Stimulated activated effector memory CD8-positive, alpha-beta T cell treated with anti-CD3 and anti-CD28 coated beads, Interleukin-12 subunit alpha, Interleukin-12 subunit beta, amount 100 ng/mL, for 72 hours (primary cell): ENCODE measurements around the gene ST14.

Experiments
- ATAC-seq: fragments of 150-1000 bp; cut with Tn5 transposase; 2 replicates; pipeline ENCODE4 v1.10.0; 2021
- DNase-seq, 2 donors: peaks; one replicate each; pipeline ENCODE4 v3.0.0; 2021 to 2022; ENCODE audit warnings: low spot score in 2 of 2
- H3K27ac Mint-ChIP-seq: one replicate; pipeline ENCODE4 v1.8.0; 2022; ENCODE audit warnings: mild to moderate bottlenecking, mixed read lengths
- H3K36me3 Mint-ChIP-seq: one replicate; pipeline ENCODE4 v1.8.0; 2022; ENCODE audit warnings: mild to moderate bottlenecking, mixed read lengths
- H3K4me1 Mint-ChIP-seq: one replicate; pipeline ENCODE4 v1.8.0; 2022; ENCODE audit warnings: mixed read lengths
- H3K4me3 Mint-ChIP-seq: one replicate; pipeline ENCODE4 v1.8.0; 2022; ENCODE audit warnings: mild to moderate bottlenecking, mixed read lengths
- H3K9me3 Mint-ChIP-seq: one replicate; pipeline ENCODE4 v1.8.0; 2022; ENCODE audit warnings: mixed read lengths

The ST14 gene

GRCh38 chr11:130148796-130149326, 10.7 kb upstream of the ST14 start:
- ATAC-seq = no peak
- Mint-ChIP-seq H3K27ac (no peak overlapping the region), H3K9me3 (no peaks in the 10 kb centered on the region), H3K36me3 (no peaks in the 10 kb centered on the region), H3K4me1 (peaks cover 12% of the 10 kb centered on the region), H3K4me3 (no peak overlapping the region)
- DNase-seq = no peak

GRCh38 chr11:130150790-130151189, 8.8 kb upstream of the ST14 start:
- no peak overlapping the region for H3K27ac Mint-ChIP-seq
- H3K4me3 Mint-ChIP-seq = no peak overlapping the region
- H3K4me1 Mint-ChIP-seq = peaks cover 12% of the 10 kb centered on the region

GRCh38 chr11:130151196-130151595, 8.4 kb upstream of the ST14 start:
- Mint-ChIP-seq H3K4me1 (peaks cover 9% of the 10 kb centered on the region), H3K4me3 (no peak overlapping the region), H3K27ac (no peak overlapping the region)

More at GRCh38 chr11:130150790-130151189, 8.8 kb upstream of the ST14 start:
- ATAC-seq = no peak
- no peak for DNase-seq
- no peaks in the 10 kb centered on the region for H3K9me3 Mint-ChIP-seq
- no peaks in the 10 kb centered on the region for H3K36me3 Mint-ChIP-seq

GRCh38 chr11:130156108-130157022, 3.2 kb upstream of the ST14 start:
- no peaks in the 10 kb centered on the region for H3K9me3 Mint-ChIP-seq
- H3K4me1 Mint-ChIP-seq = peaks cover 20% of the 10 kb centered on the region
- ATAC-seq (no peak), DNase-seq (no peak)
- H3K36me3 Mint-ChIP-seq = no peaks in the 10 kb centered on the region
- no peak overlapping the region for H3K4me3 Mint-ChIP-seq
- H3K27ac Mint-ChIP-seq = no peak overlapping the region

More at GRCh38 chr11:130151196-130151595, 8.4 kb upstream of the ST14 start:
- no peak for ATAC-seq
- H3K9me3 Mint-ChIP-seq = no peaks in the 10 kb centered on the region
- DNase-seq = no peak
- H3K36me3 Mint-ChIP-seq = no peaks in the 10 kb centered on the region

- ATAC-seq (no peak), DNase-seq (no peak)
- peaks cover 24% of the 10 kb centered on the region for H3K4me1 Mint-ChIP-seq
- no peak overlapping the region for H3K4me3 Mint-ChIP-seq
- H3K9me3 Mint-ChIP-seq = no peaks in the 10 kb centered on the region
- H3K27ac Mint-ChIP-seq = no peak overlapping the region
- no peaks in the 10 kb centered on the region for H3K36me3 Mint-ChIP-seq
These were observed 2.5 kb upstream of the ST14 start for GRCh38 chr11:130157101-130157500.

GRCh38 chr11:130157840-130158239, 1.7 kb upstream of the ST14 start:
- no peak for ATAC-seq
- Mint-ChIP-seq H3K9me3 (no peaks in the 10 kb centered on the region), H3K36me3 (no peaks in the 10 kb centered on the region), H3K4me1 (peaks cover 24% of the 10 kb centered on the region), H3K27ac (no peak overlapping the region), H3K4me3 (no peak overlapping the region)
- no peak for DNase-seq

GRCh38 chr11:130159139-130159538, 443 bp upstream of the ST14 start:
- H3K27ac Mint-ChIP-seq = no peak overlapping the region
- H3K4me3 Mint-ChIP-seq = peak overlapping the region; percentile 49
- no peaks in the 10 kb centered on the region for H3K9me3 Mint-ChIP-seq
- no peaks in the 10 kb centered on the region for H3K36me3 Mint-ChIP-seq
- no peak for ATAC-seq
- H3K4me1 Mint-ChIP-seq = peaks cover 24% of the 10 kb centered on the region
- no peak for DNase-seq

- peaks cover 24% of the 10 kb centered on the region for H3K4me1 Mint-ChIP-seq
- no peak overlapping the region for H3K27ac Mint-ChIP-seq
- H3K9me3 Mint-ChIP-seq = no peaks in the 10 kb centered on the region
- DNase-seq (no peak), ATAC-seq (no peak)
- peak overlapping the region; percentile 33 for H3K4me3 Mint-ChIP-seq
- H3K36me3 Mint-ChIP-seq = no peaks in the 10 kb centered on the region
These were observed 1.0 kb downstream of the ST14 start for GRCh38 chr11:130160498-130161155.

- no peak for ATAC-seq
- Mint-ChIP-seq H3K27ac (no peak overlapping the region), H3K4me3 (no peak overlapping the region), H3K4me1 (peaks cover 21% of the 10 kb centered on the region), H3K36me3 (no peaks in the 10 kb centered on the region), H3K9me3 (no peaks in the 10 kb centered on the region)
- DNase-seq = no peak
These were observed 2.0 kb downstream of the ST14 start for GRCh38 chr11:130161441-130162145.

GRCh38 chr11:130162733-130163132, 3.2 kb downstream of the ST14 start:
- Mint-ChIP-seq H3K9me3 (no peaks in the 10 kb centered on the region), H3K4me1 (peaks cover 20% of the 10 kb centered on the region), H3K27ac (no peak overlapping the region), H3K36me3 (no peaks in the 10 kb centered on the region), H3K4me3 (no peak overlapping the region)
- DNase-seq (no peak), ATAC-seq (peak; percentile 58)

GRCh38 chr11:130163346-130164220, 4.0 kb downstream of the ST14 start:
- DNase-seq (no peak), ATAC-seq (no peak)
- Mint-ChIP-seq H3K4me1 (peaks cover 18% of the 10 kb centered on the region), H3K36me3 (no peaks in the 10 kb centered on the region), H3K9me3 (no peaks in the 10 kb centered on the region), H3K27ac (no peak overlapping the region), H3K4me3 (no peak overlapping the region)

GRCh38 chr11:130164221-130164570, 4.6 kb downstream of the ST14 start:
- Mint-ChIP-seq H3K4me3 (no peak overlapping the region), H3K4me1 (peaks cover 11% of the 10 kb centered on the region), H3K9me3 (no peaks in the 10 kb centered on the region), H3K36me3 (no peaks in the 10 kb centered on the region), H3K27ac (no peak overlapping the region)
- ATAC-seq (no peak), DNase-seq (no peak)

GRCh38 chr11:130165601-130166456, 6.2 kb downstream of the ST14 start:
- no peak for ATAC-seq
- no peak overlapping the region for H3K4me3 Mint-ChIP-seq
- H3K27ac Mint-ChIP-seq = no peak overlapping the region
- no peaks in the 10 kb centered on the region for H3K36me3 Mint-ChIP-seq
- H3K9me3 Mint-ChIP-seq = no peaks in the 10 kb centered on the region
- no peak for DNase-seq
- peaks cover 9% of the 10 kb centered on the region for H3K4me1 Mint-ChIP-seq

GRCh38 chr11:130166457-130166784, 6.8 kb downstream of the ST14 start:
- Mint-ChIP-seq H3K9me3 (no peaks in the 10 kb centered on the region), H3K27ac (no peak overlapping the region), H3K4me1 (peaks cover 4% of the 10 kb centered on the region), H3K4me3 (no peak overlapping the region), H3K36me3 (no peaks in the 10 kb centered on the region)
- ATAC-seq = peak; percentile 89
- no peak for DNase-seq
